GM23248 (cell line): ENCODE measurements around the gene ZNF292. TPM values are rescaled to one million over a fixed set of nuclear protein-coding genes. Genes with fewer than 3 reads are reported as not detected.

Experiments
- DNase-seq: peaks from one replicate; pipeline ENCODE4 v3.0.0-alpha.2; 2015
- H2AFZ ChIP-seq: fragments of 200-600 bp; sonication (generic); 2 replicates; pipeline ENCODE4 v1.6.1; 2016; ENCODE audit warnings: antibody characterized with exemption
- H3F3A ChIP-seq: fragments of 200-600 bp; sonication (generic); 2 replicates; pipeline ENCODE4 v1.6.1; 2016; ENCODE audit warnings: mild to moderate bottlenecking, antibody characterized with exemption, mixed run types; ENCODE audit not compliant: insufficient read depth
- H3K27ac ChIP-seq: fragments of 200-600 bp; sonication (generic); 2 replicates; pipeline ENCODE4 v1.5.1; 2016; ENCODE audit warnings: mild to moderate bottlenecking
- H3K27me3 ChIP-seq: fragments of 200-600 bp; sonication (generic); replicated peaks from 2 replicates; pipeline ENCODE4 v1.6.1; 2016; ENCODE audit warnings: mild to moderate bottlenecking; ENCODE audit not compliant: insufficient read depth
- H3K36me3 ChIP-seq: fragments of 200-600 bp; sonication (generic); 2 replicates; pipeline ENCODE4 v1.6.1; 2016; ENCODE audit warnings: low read depth, mild to moderate bottlenecking
- H3K4me1 ChIP-seq: fragments of 200-600 bp; sonication (generic); 2 replicates; pipeline ENCODE4 v1.6.1; 2016; ENCODE audit warnings: mild to moderate bottlenecking; ENCODE audit not compliant: insufficient read depth
- H3K4me2 ChIP-seq: fragments of 200-600 bp; sonication (generic); one replicate; pipeline ENCODE4 v1.6.1; 2016; ENCODE audit warnings: mild to moderate bottlenecking; ENCODE audit not compliant: unreplicated experiment
- H3K4me3 ChIP-seq: fragments of 200-600 bp; sonication (generic); 2 replicates; pipeline ENCODE4 v1.5.1; 2016; ENCODE audit warnings: mild to moderate bottlenecking
- H3K79me2 ChIP-seq: fragments of 200-600 bp; sonication (generic); 2 replicates; pipeline ENCODE4 v1.6.1; 2016; ENCODE audit warnings: mild to moderate bottlenecking; ENCODE audit not compliant: insufficient read depth
- H3K9ac ChIP-seq: fragments of 200-600 bp; sonication (generic); 2 replicates; pipeline ENCODE4 v1.6.1; 2016; ENCODE audit warnings: mild to moderate bottlenecking
- H3K9me2 ChIP-seq: fragments of 200-600 bp; sonication (generic); 2 replicates; pipeline ENCODE4 v1.6.1; 2016; ENCODE audit warnings: mixed run types, mild to moderate bottlenecking, moderate library complexity; ENCODE audit not compliant: insufficient read depth
- H3K9me3 ChIP-seq: fragments of 200-600 bp; sonication (generic); one replicate; pipeline ENCODE4 v1.6.1; 2017; ENCODE audit warnings: low read depth
- H4K20me1 ChIP-seq: fragments of 200-600 bp; sonication (generic); 2 replicates; pipeline ENCODE4 v1.6.0; 2016; ENCODE audit not compliant: insufficient read depth
- EZH2 ChIP-seq: fragments of 200-600 bp; sonication (generic); IDR thresholded peaks from 2 replicates; pipeline ENCODE4 v1.6.1; 2018; ENCODE audit warnings: antibody characterized with exemption, mild to moderate bottlenecking; ENCODE audit not compliant: insufficient read depth, poor library complexity, severe bottlenecking
- EZH2phosphoT487 ChIP-seq: fragments of 200-600 bp; sonication (generic); IDR thresholded peaks from 2 replicates; pipeline ENCODE4 v1.6.1; 2018; ENCODE audit warnings: antibody characterized with exemption, moderate library complexity, mild to moderate bottlenecking, low read depth; ENCODE audit not compliant: insufficient read depth
- WGBS, 2 experiments: methylation state at CpG; one replicate each; pipeline ENCODE4 v1.1.6; 2015 to 2017; ENCODE audit warnings: low lambda C conversion rate in 2 of 2, low coverage in 1 of 2; ENCODE audit errors: missing lambda C conversion rate in 2 of 2; 5-methylcytosine and 5-hydroxymethylcytosine counted together
- in situ Hi-C: fragments of 300-500 bp; cut with MboI; formaldehyde crosslinking; loops from 2 replicates; pipeline ENCODE4 v1.15.0; 2020
- polyA plus RNA-seq: library from polyadenylated mRNA; unstranded; fragments of >200 nt; fragmentation: Nextera tagmentation; extraction: Ambion mirVana; gene quantifications from 2 replicates; pipeline ENCODE4 v1.2.1, GENCODE V29; 2016
- total RNA-seq: library from RNA; depleted of rRNA; stranded (reverse); fragments of >200 nt; shearing (Covaris generic); gene quantifications from 2 replicates; pipeline ENCODE4 v1.2.3, GENCODE V29; 2014

ZNF292 gene
- total and polyA plus RNA-seq, 2 experiments from 2014 or later = 14.1 to 21.7 TPM

- H3K79me2 ChIP-seq = 0 out of 2 replicates have a peak, but pooled peaks cover 16% of the 10 kb centered on the region
- no peaks in the 10 kb centered on the region for H3K9me2 ChIP-seq
- no peaks in the 10 kb centered on the region for H3K9me3 ChIP-seq
- no peaks in the 10 kb centered on the region for H3F3A ChIP-seq
- no peaks in the 10 kb centered on the region for H3K27me3 ChIP-seq
- WGBS, 2 experiments = 96 to 100% methylated on average over 1 of the region's 1 CpG
- H3K27ac ChIP-seq = no peak overlapping the region
- TF ChIP-seq EZH2phosphoT487 (no peak), EZH2 (no peak)
- no peak overlapping the region for H3K9ac ChIP-seq
- in situ Hi-C loops = no loop called here
- no peak overlapping the region for H3K4me3 ChIP-seq
- H3K4me1 ChIP-seq = no peaks in the 10 kb centered on the region
- DNase-seq = no peak
- H3K36me3 ChIP-seq = peaks cover 59% of the 10 kb centered on the region
- H4K20me1 ChIP-seq = no peaks in the 10 kb centered on the region
- H3K4me2 ChIP-seq = no peak overlapping the region
- H2AFZ ChIP-seq = no peak overlapping the region
Observed at GRCh38 chr6:87251225-87251624, 95.9 kb downstream of the ZNF292 start.

- Histone ChIP-seq H3K4me3 (no peak overlapping the region), H3K27me3 (no peaks in the 10 kb centered on the region), H3K4me1 (no peaks in the 10 kb centered on the region), H3K9me2 (no peaks in the 10 kb centered on the region), H3K9ac (no peak overlapping the region), H3K36me3 (peaks cover 64% of the 10 kb centered on the region), H4K20me1 (no peaks in the 10 kb centered on the region), H3K4me2 (no peak overlapping the region), H3F3A (no peaks in the 10 kb centered on the region), H2AFZ (no peak overlapping the region), H3K79me2 (0 out of 2 replicates have a peak, but pooled peaks cover 16% of the 10 kb centered on the region), H3K9me3 (no peaks in the 10 kb centered on the region), H3K27ac (no peak overlapping the region)
- in situ Hi-C loops = no loop called here
- DNase-seq = no peak
- TF ChIP-seq EZH2 (no peak), EZH2phosphoT487 (no peak)
Observed at GRCh38 chr6:87251725-87252124, 96.4 kb downstream of the ZNF292 start.

GRCh38 chr6:87257046-87257445 is 101.7 kb downstream of the ZNF292 start:
- no peak for DNase-seq
- Histone ChIP-seq H3K9me2 (no peaks in the 10 kb centered on the region), H2AFZ (no peak overlapping the region), H3K27ac (no peak overlapping the region), H3K79me2 (0 out of 2 replicates have a peak, but pooled peaks cover 10% of the 10 kb centered on the region), H3K4me2 (no peak overlapping the region), H3K4me1 (no peaks in the 10 kb centered on the region), H3K4me3 (no peak overlapping the region), H3F3A (no peaks in the 10 kb centered on the region), H3K9ac (no peak overlapping the region), H3K36me3 (peaks cover 77% of the 10 kb centered on the region), H3K9me3 (no peaks in the 10 kb centered on the region), H4K20me1 (no peaks in the 10 kb centered on the region), H3K27me3 (no peaks in the 10 kb centered on the region)
- TF ChIP-seq EZH2 = no peak
- no peak for TF ChIP-seq EZH2phosphoT487
- WGBS, 2 experiments = 96 to 100% methylated on average over 3 of the region's 3 CpGs
- in situ Hi-C loops = no loop called here

GRCh38 chr6:87257565-87257964 is 102.2 kb downstream of the ZNF292 start:
- H3K27me3 ChIP-seq = no peaks in the 10 kb centered on the region
- WGBS, 2 experiments = 100% methylated on average over 4 of the region's 4 CpGs
- no peaks in the 10 kb centered on the region for H3K9me2 ChIP-seq
- no peak overlapping the region for H3K4me2 ChIP-seq
- H3K4me1 ChIP-seq = no peaks in the 10 kb centered on the region
- no peak overlapping the region for H2AFZ ChIP-seq
- TF ChIP-seq EZH2 (no peak), EZH2phosphoT487 (no peak)
- no peak for DNase-seq
- no peaks in the 10 kb centered on the region for H4K20me1 ChIP-seq
- H3K27ac ChIP-seq = no peak overlapping the region
- no peak overlapping the region for H3K4me3 ChIP-seq
- H3K79me2 ChIP-seq = 0 out of 2 replicates have a peak, but pooled peaks cover 10% of the 10 kb centered on the region
- H3F3A ChIP-seq = no peaks in the 10 kb centered on the region; the same call in 1 of the 2 replicates
- in situ Hi-C loops = no loop called here
- H3K9me3 ChIP-seq = no peaks in the 10 kb centered on the region
- peaks cover 77% of the 10 kb centered on the region for H3K36me3 ChIP-seq
- no peak overlapping the region for H3K9ac ChIP-seq

- H3K4me1 ChIP-seq = no peaks in the 10 kb centered on the region
- H3K27ac ChIP-seq = no peak overlapping the region
- no peak overlapping the region for H3K4me3 ChIP-seq
- H2AFZ ChIP-seq = no peak overlapping the region
- DNase-seq = no peak
- H3K36me3 ChIP-seq = peaks cover 77% of the 10 kb centered on the region
- H4K20me1 ChIP-seq = no peaks in the 10 kb centered on the region
- WGBS, 2 experiments = 97 to 99% methylated on average over 7 of the region's 7 CpGs
- no peak overlapping the region for H3K9ac ChIP-seq
- no peaks in the 10 kb centered on the region for H3K9me2 ChIP-seq
- H3K4me2 ChIP-seq = no peak overlapping the region
- in situ Hi-C loops = no loop called here
- TF ChIP-seq EZH2 = no peak
- TF ChIP-seq EZH2phosphoT487 = no peak
- no peaks in the 10 kb centered on the region; the same call in 1 of the 2 replicates for H3F3A ChIP-seq
- H3K27me3 ChIP-seq = no peaks in the 10 kb centered on the region
- 0 out of 2 replicates have a peak, but pooled peaks cover 10% of the 10 kb centered on the region for H3K79me2 ChIP-seq
- H3K9me3 ChIP-seq = no peaks in the 10 kb centered on the region
Observed at GRCh38 chr6:87257975-87258374, 102.6 kb downstream of the ZNF292 start.
